Testis (tissue), 3 donors: ENCODE results near the gene MOG. TPM values are rescaled to one million over a fixed set of nuclear protein-coding genes. Genes with fewer than 3 reads are reported as not detected.

Source experiments
- DNase-seq: peaks from one replicate; pipeline ENCODE4 v3.0.0-alpha.2; 2019
- H3K27ac ChIP-seq, 2 donors: fragments of 200-600 bp; sonication (generic); one replicate each; pipeline ENCODE4 v1.5.1; 2019
- H3K27me3 ChIP-seq: fragments of 200-600 bp; sonication (generic); one replicate; pipeline ENCODE4 v1.5.1; 2019
- H3K36me3 ChIP-seq: fragments of 200-600 bp; sonication (generic); one replicate; pipeline ENCODE4 v1.5.1; 2017; ENCODE audit warnings: low read depth; ENCODE audit errors: missing control alignments
- H3K4me1 ChIP-seq: fragments of 200-600 bp; sonication (generic); one replicate; pipeline ENCODE4 v1.5.1; 2019
- H3K4me3 ChIP-seq, 2 donors: fragments of 200-600 bp; sonication (generic); one replicate each; pipeline ENCODE4 v1.5.1; 2017 to 2019
- H3K9me3 ChIP-seq: fragments of 200-600 bp; sonication (generic); one replicate; pipeline ENCODE4 v1.5.1; 2017
- CTCF ChIP-seq, 3 experiments: fragments of 450-650 bp in 2 of 3; fragments of 200-600 bp in 1 of 3; sonication (generic) in 1 of 3; IDR thresholded peaks; one replicate each; pipeline ENCODE4 v1.5.1; 2016 to 2019; ENCODE audit warnings: antibody characterized with exemption in 3 of 3, mild to moderate bottlenecking in 2 of 3, moderate library complexity in 1 of 3
- POLR2A ChIP-seq: fragments of 450-650 bp; IDR thresholded peaks from one replicate; pipeline ENCODE4 v1.6.1; 2017; ENCODE audit warnings: antibody characterized with exemption, mild to moderate bottlenecking, moderate library complexity
- WGBS, 2 donors: methylation state at CpG; one replicate each; pipeline ENCODE4 v1.1.5; 2018; 5-methylcytosine and 5-hydroxymethylcytosine counted together
- intact Hi-C: fragments of 100-400 bp; cut with DNase I; formaldehyde crosslinking; loops from one replicate; pipeline ENCODE4 v1.15.1; 2023; ENCODE audit warnings: low total_unique reads
- polyA plus RNA-seq: library from polyadenylated mRNA; stranded (reverse); fragments of 350-450 nt; fragmentation: Illumina TruSeq; extraction: RNeasy Lipid Tissue Mini Kit (QIAGEN cat#74804); gene quantifications from one replicate; pipeline ENCODE4 v1.2.3, GENCODE V29; 2014; ENCODE audit warnings: low read depth, low replicate concordance; ENCODE audit not compliant: insufficient read depth
- small RNA-seq, 2 donors: library from RNA; depleted of rRNA; stranded (forward); fragments of <200 nt; gene quantifications; one replicate each; pipeline ENCODE3, GENCODE V24; 2016
- total RNA-seq, 2 donors: library from RNA; depleted of rRNA; stranded (reverse); fragments of >200 nt; gene quantifications; one replicate each; pipeline ENCODE4 v1.2.3, GENCODE V29; 2016

Gene MOG
- total and polyA plus RNA-seq, 3 donors from 2014 or later: 0.19 to 0.36 TPM; not detected in 1

GRCh38 chr6:29708432-29709179 is 51.7 kb downstream of the MOG start:
- Histone ChIP-seq H3K4me3 (no peak overlapping the region), H3K27me3 (no peaks in the 10 kb centered on the region), H3K9me3 (no peaks in the 10 kb centered on the region), H3K4me1 (no peaks in the 10 kb centered on the region), H3K27ac (no peak overlapping the region), H3K36me3 (no peaks in the 10 kb centered on the region)
- TF ChIP-seq POLR2A: no peak
- TF ChIP-seq CTCF (IDR thresholded peaks at IDR 0.05): no peak
- WGBS, 2 donors: 69 to 78% methylated on average over 11 of the region's 11 CpGs
- no peak for DNase-seq
- intact Hi-C loops: loop anchor here (10.0 kb wide), 1 partner anchor 126 kb away; no protein-coding TSS in a partner anchor

GRCh38 chr6:29709188-29709587 is 52.3 kb downstream of the MOG start:
- 53 to 54% methylated on average over 4 of the region's 4 CpGs for WGBS, 2 donors
- Histone ChIP-seq H3K9me3 (no peaks in the 10 kb centered on the region), H3K4me1 (no peaks in the 10 kb centered on the region), H3K27me3 (no peaks in the 10 kb centered on the region), H3K4me3 (no peak overlapping the region), H3K27ac (no peak overlapping the region), H3K36me3 (no peaks in the 10 kb centered on the region)
- intact Hi-C loops: loop anchor here (10.0 kb wide), 1 partner anchor 126 kb away; no protein-coding TSS in a partner anchor
- DNase-seq: no peak
- TF ChIP-seq POLR2A: no peak
- TF ChIP-seq CTCF (IDR thresholded peaks at IDR 0.05): no peak

- no peaks in the 10 kb centered on the region for H3K36me3 ChIP-seq
- TF ChIP-seq POLR2A (no peak), CTCF (IDR thresholded peaks at IDR 0.05) (no peak)
- intact Hi-C loops: no loop called here
- no peak for DNase-seq
- no peaks in the 10 kb centered on the region for H3K9me3 ChIP-seq
- WGBS, 2 donors: 71 to 82% methylated on average over 7 to 8 of the region's 8 CpGs
- no peaks in the 10 kb centered on the region for H3K27me3 ChIP-seq
- H3K4me3 ChIP-seq: no peak overlapping the region
- no peak overlapping the region for H3K27ac ChIP-seq
- no peaks in the 10 kb centered on the region for H3K4me1 ChIP-seq
Observed at GRCh38 chr6:29710281-29710941, 53.5 kb downstream of the MOG start.

GRCh38 chr6:29720863-29721262 is 64.0 kb downstream of the MOG start:
- H3K27me3 ChIP-seq: no peaks in the 10 kb centered on the region
- no peaks in the 10 kb centered on the region for H3K9me3 ChIP-seq
- H3K36me3 ChIP-seq: no peaks in the 10 kb centered on the region
- intact Hi-C loops: no loop called here
- 35 to 55% methylated on average over 2 of the region's 2 CpGs for WGBS, 2 donors
- no peak overlapping the region for H3K27ac ChIP-seq
- DNase-seq: no peak
- H3K4me3 ChIP-seq: no peak overlapping the region
- H3K4me1 ChIP-seq: peaks cover 4% of the 10 kb centered on the region
- no peak for TF ChIP-seq POLR2A
- no peak for TF ChIP-seq CTCF (IDR thresholded peaks at IDR 0.05)

Small RNA genes lying within 50 kb of the gene (small RNA-seq; reads per million reads assigned to genes)
- 0 to 0.09 reads per million in 2 donors for gene SUMO2P1

Other genes with a start within 250 kb of the MOG start
- not detected for gene OR12D1, start 242.2 kb upstream of the MOG start, total RNA-seq
- gene OR12D1, start 242.2 kb upstream of the MOG start, polyA plus RNA-seq: not detected
- under 1 TPM in 1 of 2 donors, not detected in 1; 0.31 TPM for gene OR10C1, start 217.8 kb upstream of the MOG start, total RNA-seq
- gene OR10C1, start 217.8 kb upstream of the MOG start, polyA plus RNA-seq: not detected
- under 1 TPM; 0.19 to 0.71 TPM for gene OR11A1, start 200.0 kb upstream of the MOG start, total RNA-seq
- 0.13 TPM for gene OR11A1, start 200.0 kb upstream of the MOG start, polyA plus RNA-seq
- gene OR2H1, start 199.9 kb upstream of the MOG start, total RNA-seq: 10 to 100 TPM in 1 of 2 donors, 1 to 10 TPM in 1; 7.5 to 16.9 TPM
- gene OR2H1, start 199.9 kb upstream of the MOG start, polyA plus RNA-seq: 18.8 TPM
- not detected for gene MAS1L, start 169.1 kb upstream of the MOG start, total RNA-seq
- gene MAS1L, start 169.1 kb upstream of the MOG start, polyA plus RNA-seq: not detected
- gene UBD, start 97.4 kb upstream of the MOG start, total RNA-seq: under 1 TPM in 1 of 2 donors, not detected in 1; 0.25 TPM
- 8.0 TPM for gene UBD, start 97.4 kb upstream of the MOG start, polyA plus RNA-seq
- gene OR2H2, start 72.0 kb upstream of the MOG start, total RNA-seq: under 1 TPM; 0.25 to 0.63 TPM
- 3.7 TPM for gene OR2H2, start 72.0 kb upstream of the MOG start, polyA plus RNA-seq
- gene GABBR1, start 23.9 kb upstream of the MOG start, total RNA-seq: 10 to 100 TPM; 26.2 to 29.9 TPM
- 16.8 TPM for gene GABBR1, start 23.9 kb upstream of the MOG start, polyA plus RNA-seq
- 1 to 10 TPM; 1.4 to 1.6 TPM for gene ZFP57, start 24.1 kb downstream of the MOG start, total RNA-seq
- 0.91 TPM for gene ZFP57, start 24.1 kb downstream of the MOG start, polyA plus RNA-seq
- gene HLA-F, start 66.3 kb downstream of the MOG start, total RNA-seq: 10 to 100 TPM; 25.3 to 28.1 TPM
- 51.1 TPM for gene HLA-F, start 66.3 kb downstream of the MOG start, polyA plus RNA-seq
- 1 to 10 TPM; 1.2 to 4.4 TPM for gene HLA-G, start 170.7 kb downstream of the MOG start, total RNA-seq
- gene HLA-G, start 170.7 kb downstream of the MOG start, polyA plus RNA-seq: 7.4 TPM